K562 (cell line): Measurements from ENCODE around the gene HAP1. TPM values are rescaled to one million over a fixed set of nuclear protein-coding genes. Genes with fewer than 3 reads are reported as not detected.

Experiments used
- BCLAF1 ChIP-seq, 2 experiments: fragments of 450-650 bp in 1 of 2; IDR thresholded peaks; 2 replicates each; pipeline ENCODE4 v1.6.1; 2011 to 2017; ENCODE audit warnings: low read depth in 2 of 2, antibody characterized with exemption in 1 of 2, borderline replicate concordance in 1 of 2, low read length in 1 of 2, mild to moderate bottlenecking in 1 of 2, mixed read lengths in 1 of 2; ENCODE audit not compliant: control insufficient read depth in 1 of 2
- FOXK1 ChIP-seq: sonication (generic); formaldehyde crosslinking; IDR thresholded peaks from 2 replicates; pipeline ENCODE4 v1.8.0; 2022; ENCODE audit warnings: missing genetic modification reagents, mild to moderate bottlenecking, borderline replicate concordance
- PHTF2 ChIP-seq: fragments of 250-450 bp; sonication (Bioruptor Pico); IDR thresholded peaks from 2 replicates; pipeline ENCODE4 v1.5.0; 2021; ENCODE audit warnings: mild to moderate bottlenecking
- POLR2B ChIP-seq: fragments of 450-650 bp; IDR thresholded peaks from 2 replicates; pipeline ENCODE4 v1.6.1; 2018; ENCODE audit warnings: low read depth; ENCODE audit not compliant: partially characterized antibody
- PREB ChIP-seq: sonication (generic); formaldehyde crosslinking; IDR thresholded peaks from 2 replicates; pipeline ENCODE4 v1.8.1; 2023; ENCODE audit warnings: mild to moderate bottlenecking, missing genetic modification reagents
- RAD51 ChIP-seq: fragments of 450-650 bp; IDR thresholded peaks from 2 replicates; pipeline ENCODE4 v1.7.1; 2016; ENCODE audit warnings: low read depth, mild to moderate bottlenecking, borderline replicate concordance
- ZFPM2 ChIP-seq: fragments of 250-450 bp; sonication (Bioruptor Pico); IDR thresholded peaks from 2 replicates; pipeline ENCODE4 v1.5.1; 2022; ENCODE audit warnings: mild to moderate bottlenecking
- ZNF232 ChIP-seq: sonication (generic); formaldehyde crosslinking; IDR thresholded peaks from 2 replicates; pipeline ENCODE4 v1.8.0; 2022; ENCODE audit warnings: mild to moderate bottlenecking, missing genetic modification reagents
- ZNF507 ChIP-seq: conservative IDR thresholded peaks from 2 replicates; pipeline ENCODE4 v1.6.1; 2017; ENCODE audit warnings: missing genetic modification characterization, missing compliant biosample characterization
- ZNF655 ChIP-seq: fragments of 250-450 bp; sonication (Bioruptor Pico); IDR thresholded peaks from 2 replicates; pipeline ENCODE4 v1.5.0; 2021
- polyA plus RNA-seq, 8 experiments: library from polyadenylated mRNA; depleted of rRNA in 4 of 8; stranded (reverse) in 5 of 8; unstranded in 3 of 8; fragments of >200 nt; fragmentation: Nextera tagmentation in 2 of 8; fragmentation: Illumina TruSeq in 1 of 8; extraction: Ambion mirVana in 2 of 8; extraction: Trizol in 1 of 8; gene quantifications; 2 replicates each; pipeline versions ENCODE4 v1.2.1 to v1.2.3, GENCODE V29; 2011 to 2014; ENCODE audit warnings: inconsistent platforms in 1 of 8, missing spikeins in 1 of 8
- total RNA-seq, 7 experiments: library from RNA; depleted of rRNA in 6 of 7; stranded (reverse); fragments of >200 nt in 6 of 7; fragmentation: Illumina TruSeq in 2 of 7; extraction: Trizol in 2 of 7; gene quantifications; 2 replicates each; pipeline versions ENCODE4 v1.2.1 to v1.2.3, GENCODE V29; 2011 to 2021; ENCODE audit warnings: low replicate concordance in 1 of 7

HAP1 gene
- total and polyA plus RNA-seq, 9 of the 15 experiments (the other 6 are each of a cell fraction or from before 2014, with no cell fraction given) = under 0.01 to 0.09 (median 0.04) TPM; not detected in 6

- TF ChIP-seq PHTF2 (CRISPR knock-in tag) (no peak), PREB (0 out of 2 replicates have a peak, but pooled peaks have one; percentile 40), ZNF655 (CRISPR knock-in tag) (peak; percentile 84; the same call in 1 of the 2 replicates), RAD51 (no peak), ZFPM2 (CRISPR knock-in tag) (peak; percentile 65; the same call in 1 of the 2 replicates), BCLAF1 (IDR thresholded peaks at IDR 0.05; ENCODE audit: borderline replicate concordance in 1 of 2, control insufficient read depth in 1 of 2, low read depth in 2 of 2, low read length in 1 of 2) (peak; percentile 25 to 67; a peak in 1 of 4 replicates), POLR2B (peak; percentile 80), ZNF507 (tag) (no peak), FOXK1 (CRISPR knock-in tag) (0 out of 2 replicates have a peak, but pooled peaks have one; percentile 66), ZNF232 (CRISPR knock-in tag) (no peak)
Observed at GRCh38 chr17:41692722-41693521, 41.5 kb downstream of the HAP1 start (continued).
